ENCODE measurements around the gene IFT27. TPM values are rescaled to one million over a fixed set of nuclear protein-coding genes. Genes with fewer than 3 reads are reported as not detected.
A peak's percentile ranks its signal among the peaks of the same experiment; 100 is the strongest.

IFT27 gene, protein sequence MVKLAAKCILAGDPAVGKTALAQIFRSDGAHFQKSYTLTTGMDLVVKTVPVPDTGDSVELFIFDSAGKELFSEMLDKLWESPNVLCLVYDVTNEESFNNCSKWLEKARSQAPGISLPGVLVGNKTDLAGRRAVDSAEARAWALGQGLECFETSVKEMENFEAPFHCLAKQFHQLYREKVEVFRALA
- 10 to 100 TPM; 19.2 to 31.2 (median 25.1) TPM for polyA plus RNA-seq (ENCODE audit: insufficient read length in 10 of 10)
- long read RNA-seq, donor 1, transcript IFT27-205 (7 exons, 1,095 nt) = major isoform, 6 of 7 reads
- long read RNA-seq, donor 1, partial matches to known transcripts = 0 of 7 reads
- long read RNA-seq, donor 1, other reads (novel, unspliced or antisense) = 0 of 7 reads
- long read RNA-seq, donor 2, transcript IFT27-205 (7 exons, 1,095 nt) = major isoform, 6 of 6 reads
- long read RNA-seq, donor 2, partial matches to known transcripts = 0 of 6 reads
- long read RNA-seq, donor 2, other reads (novel, unspliced or antisense) = 0 of 6 reads
- long read RNA-seq, donor 3 = 0 reads
- long read RNA-seq, donor 4, transcript IFT27-205 (7 exons, 1,095 nt) = major isoform, 6 of 6 reads
- long read RNA-seq, donor 4, partial matches to known transcripts = 0 of 6 reads
- long read RNA-seq, donor 4, other reads (novel, unspliced or antisense) = 0 of 6 reads
- long read RNA-seq, donor 5, transcript IFT27-205 (7 exons, 1,095 nt) = major isoform, 11 of 12 reads
- long read RNA-seq, donor 5, partial matches to known transcripts = 0 of 12 reads
- long read RNA-seq, donor 5, other reads (novel, unspliced or antisense) = 0 of 12 reads
- long read RNA-seq, donor 6, transcript IFT27-205 (7 exons, 1,095 nt) = major isoform, 5 of 5 reads
- long read RNA-seq, donor 6, partial matches to known transcripts = 0 of 5 reads
- long read RNA-seq, donor 6, other reads (novel, unspliced or antisense) = 0 of 5 reads
- long read RNA-seq, donor 7, transcript IFT27-205 (7 exons, 1,095 nt) = major isoform, 8 of 10 reads
- long read RNA-seq, donor 7, partial matches to known transcripts = 0 of 10 reads
- long read RNA-seq, donor 7, other reads (novel, unspliced or antisense) = 0 of 10 reads
- long read RNA-seq, donor 8, transcript IFT27-205 (7 exons, 1,095 nt) = major isoform, 8 of 8 reads
- long read RNA-seq, donor 8, partial matches to known transcripts = 0 of 8 reads
- long read RNA-seq, donor 8, other reads (novel, unspliced or antisense) = 0 of 8 reads
- long read RNA-seq, donor 9, partial matches to known transcripts = 0 of 1 reads
- long read RNA-seq, donor 9, other reads (novel, unspliced or antisense) = 0 of 1 reads

- DNase-seq = peak; percentile 99 to 100 (median 100)
Observed at GRCh38 chr22:36775964-36776669, at the start of gene IFT27. IFT27 (minus strand) TSS chr22:36776119; CDS start chr22:36775707, 412 bp downstream.

- no peak for DNase-seq
Observed at GRCh38 chr22:36824655-36825054, 48.7 kb upstream of the IFT27 start.

GRCh38 chr22:36823186-36823839 is 47.4 kb upstream of the IFT27 start:
- peak; percentile 66 to 69 (median 69) for DNase-seq

GRCh38 chr22:36822581-36822980 is 46.7 kb upstream of the IFT27 start:
- no peak for DNase-seq

- DNase-seq = no peak
Observed at GRCh38 chr22:36819112-36819511, 43.2 kb upstream of the IFT27 start.

DNA sequence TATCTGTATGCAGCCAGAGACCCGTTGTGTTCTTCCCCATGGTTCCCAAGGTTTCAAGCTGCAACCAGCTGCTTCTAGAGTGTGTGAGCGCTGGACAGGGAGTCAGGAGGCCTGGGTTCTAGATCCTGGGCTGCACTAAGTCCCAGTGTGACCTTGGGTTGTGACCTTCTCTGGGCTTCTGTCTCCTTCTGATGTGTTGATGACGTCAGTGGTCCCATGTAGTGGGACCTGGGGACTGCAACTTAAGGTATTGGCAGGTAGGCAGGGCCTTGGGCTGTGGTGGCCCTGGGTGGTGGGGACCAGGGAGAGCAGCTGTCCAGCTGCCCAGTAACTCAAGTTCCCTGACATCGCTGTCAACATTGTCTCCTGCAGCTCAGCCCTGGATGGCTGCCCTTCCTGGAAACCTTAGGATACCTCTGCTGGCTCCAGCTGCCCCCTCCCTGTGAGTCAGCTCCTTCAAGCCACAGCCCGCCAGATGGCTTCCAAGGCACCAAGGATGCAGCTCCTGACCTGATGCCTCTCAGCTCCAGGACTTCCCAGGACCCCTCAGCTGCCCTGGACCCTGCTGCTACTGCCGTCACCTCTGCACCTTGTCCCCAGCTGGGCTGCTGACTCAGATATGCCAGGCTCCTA is 42.2 kb upstream of the IFT27 start:
- DNase-seq = no peak

- DNase-seq = no peak
Observed at GRCh38 chr22:36817525-36817848, 41.6 kb upstream of the IFT27 start.

DNA sequence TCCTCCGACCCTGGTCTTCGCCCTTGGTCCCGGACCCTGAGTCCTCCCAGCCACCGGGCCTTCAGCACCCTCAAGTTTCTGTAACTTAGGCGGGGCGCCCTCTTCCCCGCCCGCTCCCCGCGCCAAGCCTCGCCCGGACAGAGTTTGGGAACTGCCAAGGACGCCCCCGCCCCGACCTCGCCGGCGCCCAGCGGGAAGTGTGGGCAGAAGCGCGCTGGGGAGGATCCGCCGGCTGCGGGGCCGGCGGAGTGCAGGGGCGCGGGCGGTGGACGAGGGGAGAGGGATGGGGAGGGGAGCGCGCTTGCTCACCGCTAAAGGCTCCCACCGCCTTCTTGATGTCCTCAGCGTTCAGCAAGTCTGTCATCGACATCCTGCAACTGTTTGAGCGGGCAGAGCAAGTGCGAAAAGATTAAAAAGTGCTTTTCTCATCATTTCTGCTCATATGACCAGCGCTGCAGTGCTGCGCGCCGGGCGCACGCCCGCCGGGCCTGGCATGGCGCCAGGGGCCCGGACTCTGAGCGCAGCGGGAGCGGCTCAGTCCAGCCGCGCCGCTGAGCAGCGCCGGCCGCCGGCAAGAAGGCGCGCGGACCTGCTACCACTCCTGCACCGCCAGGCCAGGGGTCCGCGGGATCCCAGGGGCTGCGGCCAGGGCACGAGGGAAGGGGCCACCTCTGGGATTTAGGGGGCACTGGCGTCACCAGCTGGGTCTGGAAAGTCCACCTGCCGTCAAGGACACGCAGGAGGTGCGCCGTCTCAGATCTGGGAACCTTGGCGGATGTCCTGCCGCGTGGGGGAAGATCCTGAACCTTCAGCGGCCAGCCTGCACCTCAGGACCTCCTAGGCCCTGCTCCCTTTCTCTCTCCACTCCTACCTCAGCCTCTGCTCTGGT is 41.0 kb upstream of the IFT27 start, which contains the start of gene PVALB:
PVALB (minus strand) TSS at position 400 of the 889 bp plus-strand sequence; CDS start at position 370, 30 bp downstream.
- DNase-seq = peak; percentile 33 to 79 (median 71)

- no peak for DNase-seq
Observed at GRCh38 chr22:36816339-36816635, 40.4 kb upstream of the IFT27 start.

DNA sequence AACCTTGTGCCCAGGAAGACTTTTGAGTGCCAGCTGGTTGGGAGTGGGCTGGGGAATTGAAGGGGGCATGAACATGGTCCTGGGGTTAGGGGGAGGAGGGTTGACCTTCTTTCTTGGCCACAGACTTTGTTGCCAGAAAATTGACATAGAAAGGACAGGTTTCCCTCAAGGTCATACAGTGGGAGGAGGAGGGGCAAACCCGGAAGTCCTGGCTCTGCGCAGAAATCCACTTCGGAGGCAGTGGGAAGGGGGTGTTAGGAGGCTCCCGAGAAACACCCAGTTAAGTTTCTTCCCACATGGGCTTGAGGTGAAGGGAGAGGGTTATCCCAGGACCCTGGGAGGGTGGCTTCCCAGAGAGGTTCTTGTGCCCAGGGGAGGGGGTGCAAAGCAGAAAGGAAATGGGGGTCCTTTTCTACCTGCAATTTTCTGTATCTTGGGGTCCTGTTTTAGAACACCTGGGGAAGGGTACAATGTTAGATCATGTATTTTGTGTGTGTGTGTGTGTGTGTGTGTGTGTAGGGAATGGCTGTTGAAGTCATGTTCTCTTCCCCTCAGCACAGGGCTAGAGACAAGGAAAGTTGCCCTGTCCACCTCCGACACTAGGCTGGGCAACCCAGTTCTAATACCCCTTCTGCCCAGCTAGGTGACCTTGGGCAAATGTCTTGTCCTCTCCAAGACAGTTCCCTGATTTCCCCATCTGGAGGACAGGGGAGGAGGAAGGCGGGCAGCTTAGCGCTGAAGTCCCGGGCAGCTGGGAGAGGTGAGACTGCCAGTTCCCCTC is 39.8 kb upstream of the IFT27 start:
- no peak for DNase-seq

- DNase-seq = no peak
Observed at GRCh38 chr22:36814801-36815200, 38.9 kb upstream of the IFT27 start.

- DNase-seq = no peak
Observed at GRCh38 chr22:36811094-36811800, 35.3 kb upstream of the IFT27 start.

DNA sequence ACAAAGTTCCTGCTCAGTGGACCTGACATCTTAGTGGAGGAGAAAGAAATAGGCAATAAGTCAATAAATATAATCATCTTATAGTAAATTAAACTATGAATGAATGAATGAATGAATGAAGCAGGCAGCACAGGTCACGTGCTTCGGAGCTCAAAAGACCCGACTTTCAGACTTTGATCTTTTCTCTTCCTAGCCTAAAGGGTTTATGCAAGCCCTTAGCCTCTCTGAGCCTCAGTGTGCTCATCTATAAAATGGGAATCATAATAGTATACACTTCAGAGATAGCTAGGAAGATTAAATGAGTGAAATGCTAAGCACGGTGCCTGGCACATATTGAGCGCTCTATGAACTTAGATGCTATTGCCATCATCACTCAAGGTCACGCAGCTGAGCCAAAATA is 33.4 kb upstream of the IFT27 start:
- no peak for DNase-seq

- DNase-seq = no peak
Observed at GRCh38 chr22:36808721-36809344, 32.9 kb upstream of the IFT27 start.

DNA sequence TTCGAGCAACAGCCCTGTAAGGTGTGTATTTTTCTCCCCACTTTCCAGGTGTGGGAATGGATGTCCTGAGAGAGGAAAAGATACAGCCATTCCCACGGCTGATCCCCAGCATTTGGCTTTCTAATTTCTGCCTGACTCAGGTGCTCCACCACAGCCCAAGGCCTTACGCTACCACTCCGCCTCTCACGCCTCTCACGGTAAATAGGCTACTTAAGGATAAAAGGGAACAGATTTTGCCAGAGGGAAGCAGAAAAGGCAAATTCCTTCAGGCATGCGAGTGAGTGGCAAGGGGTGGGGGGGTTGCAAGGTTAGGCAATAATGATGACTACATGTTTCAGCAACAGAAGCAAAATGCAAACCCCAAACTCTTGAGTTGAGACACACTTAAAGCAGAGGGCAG is 31.7 kb upstream of the IFT27 start:
- no peak for DNase-seq

DNA sequence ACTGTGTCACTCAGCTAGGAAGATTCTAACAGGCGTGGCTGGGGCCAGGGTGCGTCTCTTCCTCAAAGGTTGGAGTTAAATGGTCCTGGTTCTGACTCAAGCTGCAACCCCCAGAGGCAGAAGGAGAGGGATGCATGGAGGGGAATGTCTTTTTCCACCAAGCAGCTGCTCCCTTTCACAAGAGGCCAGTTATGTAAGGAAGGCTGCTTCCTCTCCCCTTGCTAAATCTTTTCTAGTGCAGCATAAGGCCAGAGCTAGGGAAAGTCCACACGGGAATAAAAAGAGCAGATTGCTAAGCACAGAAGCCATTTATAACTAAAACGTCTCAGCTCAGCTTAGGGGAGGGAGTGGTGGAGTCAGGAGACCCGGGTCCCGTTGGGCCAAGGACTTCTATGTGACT is 30.9 kb upstream of the IFT27 start:
- DNase-seq = peak in 1 of 3 donors; percentile 41

DNA sequence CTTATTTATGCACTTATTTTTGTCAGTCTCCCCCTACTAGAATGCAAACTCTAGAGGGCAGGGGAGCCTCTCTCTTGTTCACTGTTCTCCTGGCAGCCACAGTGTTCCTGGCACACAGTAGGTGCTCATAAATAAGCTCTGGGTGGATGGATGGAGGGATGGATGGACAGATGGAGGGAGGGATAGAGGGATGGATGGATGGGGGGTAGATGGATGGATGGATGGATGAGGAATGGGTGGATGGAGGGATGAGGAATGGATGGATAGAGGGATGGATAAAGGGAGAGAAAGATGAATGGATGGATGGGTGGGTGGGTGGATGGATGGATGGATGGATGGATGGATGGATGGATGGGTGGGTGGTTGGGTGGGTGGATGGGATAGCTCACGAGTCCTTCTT is 27.4 kb upstream of the IFT27 start:
- no peak for DNase-seq
